Measurements from ENCODE around the gene DLG1.

The DLG1 gene

GRCh38 chr3:197014942-197015575 lies 283.4 kb downstream of the DLG1 start:
- H3K9me3 ChIP-seq (ENCODE audit: control insufficient read depth, low read depth, low read length) = no peaks in the 10 kb centered on the region
- no peaks in the 10 kb centered on the region for H3K36me3 ChIP-seq (ENCODE audit: control insufficient read depth, low read depth, low read length)
- no peak overlapping the region for H3K4me3 ChIP-seq (ENCODE audit: low read length)
- no peak overlapping the region for H3K9ac ChIP-seq (ENCODE audit: low read length)
- no peaks in the 10 kb centered on the region for H3K4me1 ChIP-seq (ENCODE audit: control insufficient read depth, low read depth, low read length)
- no peak overlapping the region for H3K27ac ChIP-seq (ENCODE audit: low read length)
- no peaks in the 10 kb centered on the region for H3K27me3 ChIP-seq (ENCODE audit: control insufficient read depth, insufficient read depth, low read length)

- Histone ChIP-seq H3K4me1 (ENCODE audit: control insufficient read depth, low read depth, low read length) (no peaks in the 10 kb centered on the region), H3K9ac (ENCODE audit: low read length) (no peak overlapping the region)
These were observed 284.4 kb downstream of the DLG1 start for GRCh38 chr3:197014024-197014423.

GRCh38 chr3:197012540-197012883 lies 285.9 kb downstream of the DLG1 start:
- H3K36me3 ChIP-seq (ENCODE audit: control insufficient read depth, low read depth, low read length) = no peaks in the 10 kb centered on the region
- H3K4me1 ChIP-seq (ENCODE audit: control insufficient read depth, low read depth, low read length) = no peaks in the 10 kb centered on the region
- H3K27me3 ChIP-seq (ENCODE audit: control insufficient read depth, insufficient read depth, low read length) = no peaks in the 10 kb centered on the region

More at GRCh38 chr3:197014024-197014423, 284.4 kb downstream of the DLG1 start:
- Histone ChIP-seq H3K36me3 (ENCODE audit: control insufficient read depth, low read depth, low read length) (no peaks in the 10 kb centered on the region), H3K27me3 (ENCODE audit: control insufficient read depth, insufficient read depth, low read length) (no peaks in the 10 kb centered on the region), H3K27ac (ENCODE audit: low read length) (no peak overlapping the region), H3K4me3 (ENCODE audit: low read length) (no peak overlapping the region), H3K9me3 (ENCODE audit: control insufficient read depth, low read depth, low read length) (no peaks in the 10 kb centered on the region)

DNA sequence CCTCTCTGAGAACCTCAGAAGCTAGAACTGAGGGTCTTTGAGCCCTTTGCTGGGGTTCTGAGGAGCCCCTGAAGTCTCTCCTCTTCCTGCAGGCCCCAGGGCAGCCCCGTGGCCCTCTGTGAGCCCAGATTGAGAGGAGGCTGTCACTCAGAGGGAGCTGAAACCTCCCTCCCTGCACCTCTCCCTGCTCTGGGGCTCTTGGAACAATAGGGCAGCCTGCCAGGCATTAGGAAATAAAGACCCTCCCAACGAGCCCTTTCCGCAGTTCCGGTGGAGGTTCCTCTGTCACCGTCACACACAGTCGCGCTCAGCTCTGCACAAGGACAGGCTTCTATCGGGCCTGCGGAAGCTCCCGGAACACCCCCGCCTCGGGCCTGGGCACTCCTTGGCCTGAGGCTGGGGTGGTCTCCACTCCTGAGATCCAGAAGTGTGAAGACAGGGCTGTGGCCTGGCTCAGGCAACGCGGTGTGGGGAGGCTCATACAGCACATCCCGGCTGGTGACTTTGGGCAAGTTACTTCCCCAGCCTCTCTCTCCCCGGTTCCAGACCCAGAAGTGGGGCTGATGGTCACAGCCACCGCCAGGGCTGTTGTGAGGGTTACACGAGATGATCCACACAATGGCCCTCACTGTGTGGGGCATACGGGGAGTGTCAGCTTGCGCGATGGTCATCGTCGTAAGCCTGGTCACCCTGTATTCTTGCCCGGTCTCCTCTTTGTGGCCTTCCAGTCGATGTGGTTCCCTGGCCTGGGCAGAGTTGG lies 286.5 kb downstream of the DLG1 start:
- Histone ChIP-seq H3K27ac (ENCODE audit: low read length) (no peak overlapping the region), H3K27me3 (ENCODE audit: control insufficient read depth, insufficient read depth, low read length) (no peaks in the 10 kb centered on the region), H3K36me3 (ENCODE audit: control insufficient read depth, low read depth, low read length) (no peaks in the 10 kb centered on the region), H3K4me1 (ENCODE audit: control insufficient read depth, low read depth, low read length) (no peaks in the 10 kb centered on the region), H3K9ac (ENCODE audit: low read length) (no peak overlapping the region), H3K9me3 (ENCODE audit: control insufficient read depth, low read depth, low read length) (no peaks in the 10 kb centered on the region), H3K4me3 (ENCODE audit: low read length) (no peak overlapping the region)

More at GRCh38 chr3:197012540-197012883, 285.9 kb downstream of the DLG1 start:
- no peak overlapping the region for H3K27ac ChIP-seq (ENCODE audit: low read length)
- no peak overlapping the region for H3K4me3 ChIP-seq (ENCODE audit: low read length)
- no peaks in the 10 kb centered on the region for H3K9me3 ChIP-seq (ENCODE audit: control insufficient read depth, low read depth, low read length)
- no peak overlapping the region for H3K9ac ChIP-seq (ENCODE audit: low read length)

DNA sequence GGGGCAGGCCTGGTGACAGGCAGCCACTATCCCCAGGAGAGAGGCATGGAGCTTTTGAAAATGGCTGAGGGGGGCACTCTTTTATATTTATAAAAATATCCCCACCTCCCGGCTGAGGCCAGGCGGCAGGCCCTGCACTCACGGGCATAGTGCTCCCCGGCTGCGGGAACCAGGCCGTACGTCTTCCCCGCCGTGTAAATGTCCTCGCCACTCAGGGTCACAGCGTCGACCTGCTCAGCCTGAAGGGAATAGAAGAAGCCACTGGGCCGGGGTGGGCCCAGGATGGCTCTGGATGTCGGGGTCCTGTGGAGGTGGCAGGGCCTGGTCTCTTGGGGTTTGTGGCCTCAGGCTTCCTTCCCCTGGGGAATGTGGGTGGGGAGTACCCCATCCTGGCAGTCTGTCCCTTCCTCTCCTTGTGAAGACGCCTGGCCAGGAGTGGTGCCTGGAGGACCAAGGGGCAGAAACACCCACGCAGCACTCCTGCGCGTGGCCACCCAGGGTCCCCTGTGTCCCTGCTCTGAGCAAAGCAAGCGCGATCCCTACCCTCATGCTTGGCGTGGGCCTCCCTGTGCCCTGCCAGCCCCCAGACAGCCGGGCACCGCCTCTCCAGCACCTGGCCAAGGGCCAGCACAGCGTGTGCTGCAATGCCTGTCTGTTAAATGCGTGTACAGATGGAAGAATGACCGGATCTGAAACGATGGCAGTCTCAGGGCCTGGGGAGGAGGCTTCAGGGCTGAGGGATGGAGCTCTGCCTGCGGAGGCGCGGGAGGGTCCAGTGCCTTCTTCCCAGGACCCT lies 287.7 kb downstream of the DLG1 start:
- no peaks in the 10 kb centered on the region for H3K36me3 ChIP-seq (ENCODE audit: control insufficient read depth, low read depth, low read length)
- no peaks in the 10 kb centered on the region for H3K9me3 ChIP-seq (ENCODE audit: control insufficient read depth, low read depth, low read length)
- H3K27ac ChIP-seq (ENCODE audit: low read length) = no peak overlapping the region
- no peaks in the 10 kb centered on the region for H3K4me1 ChIP-seq (ENCODE audit: control insufficient read depth, low read depth, low read length)
- no peaks in the 10 kb centered on the region for H3K27me3 ChIP-seq (ENCODE audit: control insufficient read depth, insufficient read depth, low read length)
- H3K9ac ChIP-seq (ENCODE audit: low read length) = no peak overlapping the region
- no peak overlapping the region for H3K4me3 ChIP-seq (ENCODE audit: low read length)

GRCh38 chr3:197009532-197010019 lies 288.8 kb downstream of the DLG1 start:
- no peaks in the 10 kb centered on the region for H3K4me1 ChIP-seq (ENCODE audit: control insufficient read depth, low read depth, low read length)
- H3K27ac ChIP-seq (ENCODE audit: low read length) = no peak overlapping the region
- no peaks in the 10 kb centered on the region for H3K9me3 ChIP-seq (ENCODE audit: control insufficient read depth, low read depth, low read length)
- H3K27me3 ChIP-seq (ENCODE audit: control insufficient read depth, insufficient read depth, low read length) = peaks cover 8% of the 10 kb centered on the region
- no peak overlapping the region for H3K4me3 ChIP-seq (ENCODE audit: low read length)
- H3K9ac ChIP-seq (ENCODE audit: low read length) = no peak overlapping the region
- H3K36me3 ChIP-seq (ENCODE audit: control insufficient read depth, low read depth, low read length) = no peaks in the 10 kb centered on the region

- H3K27me3 ChIP-seq (ENCODE audit: control insufficient read depth, insufficient read depth, low read length) = peaks cover 18% of the 10 kb centered on the region
- no peak overlapping the region for H3K27ac ChIP-seq (ENCODE audit: low read length)
- no peak overlapping the region for H3K9ac ChIP-seq (ENCODE audit: low read length)
- no peak overlapping the region for H3K4me3 ChIP-seq (ENCODE audit: low read length)
- H3K9me3 ChIP-seq (ENCODE audit: control insufficient read depth, low read depth, low read length) = no peaks in the 10 kb centered on the region
- H3K4me1 ChIP-seq (ENCODE audit: control insufficient read depth, low read depth, low read length) = peaks cover 4% of the 10 kb centered on the region
- H3K36me3 ChIP-seq (ENCODE audit: control insufficient read depth, low read depth, low read length) = no peaks in the 10 kb centered on the region
These were observed 289.8 kb downstream of the DLG1 start for GRCh38 chr3:197008436-197009209.

GRCh38 chr3:197007953-197008352 lies 290.5 kb downstream of the DLG1 start:
- peaks cover 19% of the 10 kb centered on the region for H3K27me3 ChIP-seq (ENCODE audit: control insufficient read depth, insufficient read depth, low read length)
- H3K9me3 ChIP-seq (ENCODE audit: control insufficient read depth, low read depth, low read length) = no peaks in the 10 kb centered on the region
- H3K4me1 ChIP-seq (ENCODE audit: control insufficient read depth, low read depth, low read length) = peaks cover 4% of the 10 kb centered on the region
- no peak overlapping the region for H3K9ac ChIP-seq (ENCODE audit: low read length)
- no peak overlapping the region for H3K27ac ChIP-seq (ENCODE audit: low read length)
- H3K4me3 ChIP-seq (ENCODE audit: low read length) = no peak overlapping the region
- no peaks in the 10 kb centered on the region for H3K36me3 ChIP-seq (ENCODE audit: control insufficient read depth, low read depth, low read length)

DNA sequence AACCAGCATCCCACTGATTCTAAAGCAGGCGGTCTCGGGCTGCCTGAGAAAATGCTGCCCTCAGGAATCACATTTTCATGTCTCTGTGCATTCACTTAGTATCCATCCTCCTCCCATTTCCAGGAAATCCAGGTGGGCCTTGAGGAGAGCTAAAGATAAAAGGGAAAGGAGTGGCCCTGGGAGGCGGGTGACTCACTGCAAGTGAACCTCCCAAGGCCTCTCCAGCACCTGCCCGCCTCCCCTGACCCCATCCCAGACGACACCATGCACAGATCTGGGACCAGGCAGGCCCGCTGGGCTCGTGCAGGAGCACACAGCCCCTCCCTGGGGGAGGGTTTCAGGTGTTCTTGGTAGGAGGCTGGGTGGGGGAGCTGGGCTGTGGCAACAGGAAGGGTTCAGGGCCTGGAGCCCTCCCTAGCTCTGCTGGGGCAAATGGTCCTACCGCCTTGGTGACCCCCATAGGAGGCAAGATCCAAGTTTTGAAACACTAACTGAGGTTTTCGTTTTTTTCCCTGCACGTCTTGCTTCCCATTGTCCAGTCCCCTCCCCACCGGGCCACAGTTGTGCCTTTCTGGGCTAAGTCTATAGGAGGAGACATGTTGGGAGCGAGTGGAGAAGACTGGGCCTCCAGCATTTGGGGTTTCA lies 291.0 kb downstream of the DLG1 start:
- Histone ChIP-seq H3K9me3 (ENCODE audit: control insufficient read depth, low read depth, low read length) (no peaks in the 10 kb centered on the region), H3K4me3 (ENCODE audit: low read length) (no peak overlapping the region), H3K4me1 (ENCODE audit: control insufficient read depth, low read depth, low read length) (peaks cover 4% of the 10 kb centered on the region), H3K36me3 (ENCODE audit: control insufficient read depth, low read depth, low read length) (no peaks in the 10 kb centered on the region), H3K9ac (ENCODE audit: low read length) (no peak overlapping the region), H3K27me3 (ENCODE audit: control insufficient read depth, insufficient read depth, low read length) (peaks cover 19% of the 10 kb centered on the region), H3K27ac (ENCODE audit: low read length) (no peak overlapping the region)

GRCh38 chr3:197006860-197007259 lies 291.6 kb downstream of the DLG1 start:
- H3K36me3 ChIP-seq (ENCODE audit: control insufficient read depth, low read depth, low read length) = no peaks in the 10 kb centered on the region
- H3K27me3 ChIP-seq (ENCODE audit: control insufficient read depth, insufficient read depth, low read length) = peaks cover 19% of the 10 kb centered on the region
- no peak overlapping the region for H3K9ac ChIP-seq (ENCODE audit: low read length)
- H3K27ac ChIP-seq (ENCODE audit: low read length) = no peak overlapping the region
- H3K4me1 ChIP-seq (ENCODE audit: control insufficient read depth, low read depth, low read length) = peaks cover 4% of the 10 kb centered on the region
- H3K4me3 ChIP-seq (ENCODE audit: low read length) = no peak overlapping the region
- H3K9me3 ChIP-seq (ENCODE audit: control insufficient read depth, low read depth, low read length) = no peaks in the 10 kb centered on the region

Measured in iPS-18a (cell line).